ENCODE results near the gene CCM2L. TPM values are rescaled to one million over a fixed set of nuclear protein-coding genes. Genes with fewer than 3 reads are reported as not detected.

Gene CCM2L
- total and polyA plus RNA-seq, 2 of the 4 experiments (the other 2 are of a cell fraction), result not detected

DNA sequence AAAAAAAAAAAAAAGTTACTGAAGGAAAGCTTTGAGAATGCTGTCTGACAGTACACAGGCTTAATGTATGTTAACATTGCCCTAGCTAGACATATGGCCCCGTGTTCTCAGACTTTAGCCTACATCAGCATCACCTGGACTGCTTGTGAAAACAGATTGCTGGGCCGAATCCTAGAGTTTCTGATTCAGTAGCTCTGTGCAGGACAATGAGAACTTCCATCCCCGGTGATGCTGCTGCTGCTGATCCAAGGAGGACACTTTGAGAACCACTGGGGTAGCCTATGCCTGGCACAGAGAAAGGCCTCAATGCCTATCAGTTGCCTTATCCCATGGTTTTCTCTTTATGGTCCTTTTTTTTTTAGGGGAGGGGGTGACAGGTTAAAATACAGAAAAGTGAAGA is 43.4 kb downstream of the CCM2L start:
- no peak overlapping the region for H3K4ac ChIP-seq (ENCODE audit: low read depth, low read length)
- no peaks in the 10 kb centered on the region for H4K20me1 ChIP-seq (ENCODE audit: insufficient read depth, low read length)
- ATAC-seq (ENCODE audit: low read depth) (no peak), DNase-seq (no peak)
- H2BK120ac ChIP-seq (ENCODE audit: low read depth, low read length), result no peak overlapping the region
- no TSS peak for BruUV-seq (replicated peaks)
- no peaks in the 10 kb centered on the region for H3K4me1 ChIP-seq (ENCODE audit: control insufficient read depth, insufficient read depth, low read length)
- no peak overlapping the region for H4K8ac ChIP-seq (ENCODE audit: low read depth in 2 of 2, low read length in 2 of 2)
- no peak overlapping the region for H3K9ac ChIP-seq (ENCODE audit: low read depth, low read length)
- H2BK20ac ChIP-seq (ENCODE audit: low read depth, low read length), result no peak overlapping the region
- H2BK5ac ChIP-seq (ENCODE audit: low read depth, low read length, poor library complexity, severe bottlenecking), result no peak overlapping the region
- H4K5ac ChIP-seq (ENCODE audit: low read depth, low read length), result no peak overlapping the region
- 80% methylated on average over 1 of the region's 3 CpGs; no CpG with 5 or more reads in 1 of the 2 experiments for WGBS, 2 experiments (ENCODE audit: extremely low coverage in 2 of 2, insufficient read length in 1 of 2)
- intact Hi-C loops (cut with micrococcal nuclease) (no loop called here), in situ Hi-C loops (cut with MboI; ENCODE audit: low sequenced_read_pairs) (no loop called here), dilution Hi-C loops (cut with HindIII; ENCODE audit: low sequenced_read_pairs, unreplicated experiment) (no loop called here)
- H2AK5ac ChIP-seq (ENCODE audit: low read depth, low read length), result no peak overlapping the region
- peaks cover 67% of the 10 kb centered on the region for H3K27me3 ChIP-seq (ENCODE audit: control insufficient read depth, insufficient read depth, low read length)
- no peak overlapping the region for H2BK15ac ChIP-seq (ENCODE audit: low read depth, low read length)
- H3K9me1 ChIP-seq (ENCODE audit: insufficient read depth, low read length), result no peaks in the 10 kb centered on the region
- H3K56ac ChIP-seq (ENCODE audit: extremely low read depth, insufficient read depth, low read length), result no peak overlapping the region
- H3K4me2 ChIP-seq (ENCODE audit: low read depth, low read length), result no peak overlapping the region
- no peak overlapping the region for H3K27ac ChIP-seq (ENCODE audit: insufficient read depth, low read length)
- no peaks in the 10 kb centered on the region for H3K79me1 ChIP-seq (ENCODE audit: low read depth in 1 of 2, low read length in 2 of 2)
- no peak overlapping the region for H2AFZ ChIP-seq (replicated peaks; ENCODE audit: low read length, poor library complexity)
- peaks cover 7% of the 10 kb centered on the region for H3K9me3 ChIP-seq (ENCODE audit: control insufficient read depth, insufficient read depth, low read length)
- ChIA-PET CTCF (interaction anchor here (0.6 kb wide), 1 partner anchor 10 kb away, joined by 3 read pairs; no protein-coding TSS in a partner anchor), POLR2A (ENCODE audit: unreplicated experiment) (no interaction called here)
- no peak for TF ChIP-seq CHD1 (IDR thresholded peaks at IDR 0.05; ENCODE audit: low read depth, low read length)
- no peak for TF ChIP-seq FOS (IDR thresholded peaks at IDR 0.05; ENCODE audit: low read depth, low read length)
- TF ChIP-seq MAFK (IDR thresholded peaks at IDR 0.05; ENCODE audit: low read depth, low read length), result no peak
- no peak overlapping the region for H4K91ac ChIP-seq (ENCODE audit: insufficient read depth, low read depth, low read length)
- H3K4me3 ChIP-seq (ENCODE audit: insufficient read depth, low read depth, low read length), result no peak overlapping the region
- no peak overlapping the region for H3K14ac ChIP-seq (replicated peaks; ENCODE audit: low read depth, low read length)
- no peak overlapping the region for H3K18ac ChIP-seq (ENCODE audit: low read depth, low read length)
- H3K23ac ChIP-seq (ENCODE audit: low read depth, low read length), result no peak overlapping the region
- no peaks in the 10 kb centered on the region for H3K36me3 ChIP-seq (ENCODE audit: control insufficient read depth, insufficient read depth, low read length)
- H2AK9ac ChIP-seq (replicated peaks; ENCODE audit: low read depth, low read length, poor library complexity), result no peak overlapping the region
